ENCODE measurements around the gene LY6G6D.

DNA sequence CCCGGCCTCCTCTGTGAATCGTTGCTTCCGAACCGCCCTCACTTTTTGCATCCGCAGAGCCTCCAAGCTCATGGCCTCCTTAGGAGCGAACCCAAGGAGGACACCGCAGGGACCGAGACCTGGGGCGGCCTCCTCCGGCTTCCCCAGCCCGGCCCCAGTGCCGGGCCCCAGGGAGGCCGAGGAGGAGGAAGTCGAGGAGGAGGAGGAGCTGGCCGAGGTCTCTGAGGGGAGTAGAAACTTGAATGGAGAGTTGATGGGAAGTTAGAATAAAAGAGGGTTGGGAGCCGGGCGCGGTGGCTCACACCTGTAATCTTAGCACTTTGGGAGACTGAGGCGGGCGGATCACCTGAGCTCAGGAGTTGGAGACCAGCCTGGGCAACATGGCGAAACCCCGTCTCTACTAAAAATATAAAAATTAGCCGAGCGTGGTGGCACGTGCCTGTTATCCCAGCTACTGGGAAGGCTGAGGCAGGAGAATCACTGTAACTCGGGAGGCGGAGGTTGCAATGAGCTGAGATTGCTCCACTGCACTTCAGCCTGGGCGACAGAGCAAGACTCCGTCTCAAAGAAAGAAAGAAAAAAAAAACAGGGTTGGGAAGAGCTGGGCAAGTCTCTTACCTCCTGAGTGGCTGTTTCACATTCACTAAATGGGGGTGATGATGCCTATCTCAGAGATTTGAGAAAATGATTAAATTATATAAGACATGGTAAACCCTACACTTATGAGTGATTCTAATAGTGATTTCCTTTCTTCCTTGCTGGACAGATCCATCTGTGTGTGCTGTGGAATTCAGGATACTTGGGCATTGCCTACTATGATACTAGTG, 25.5 kb downstream of the LY6G6D start:
- TF ChIP-seq, protein P1, sequence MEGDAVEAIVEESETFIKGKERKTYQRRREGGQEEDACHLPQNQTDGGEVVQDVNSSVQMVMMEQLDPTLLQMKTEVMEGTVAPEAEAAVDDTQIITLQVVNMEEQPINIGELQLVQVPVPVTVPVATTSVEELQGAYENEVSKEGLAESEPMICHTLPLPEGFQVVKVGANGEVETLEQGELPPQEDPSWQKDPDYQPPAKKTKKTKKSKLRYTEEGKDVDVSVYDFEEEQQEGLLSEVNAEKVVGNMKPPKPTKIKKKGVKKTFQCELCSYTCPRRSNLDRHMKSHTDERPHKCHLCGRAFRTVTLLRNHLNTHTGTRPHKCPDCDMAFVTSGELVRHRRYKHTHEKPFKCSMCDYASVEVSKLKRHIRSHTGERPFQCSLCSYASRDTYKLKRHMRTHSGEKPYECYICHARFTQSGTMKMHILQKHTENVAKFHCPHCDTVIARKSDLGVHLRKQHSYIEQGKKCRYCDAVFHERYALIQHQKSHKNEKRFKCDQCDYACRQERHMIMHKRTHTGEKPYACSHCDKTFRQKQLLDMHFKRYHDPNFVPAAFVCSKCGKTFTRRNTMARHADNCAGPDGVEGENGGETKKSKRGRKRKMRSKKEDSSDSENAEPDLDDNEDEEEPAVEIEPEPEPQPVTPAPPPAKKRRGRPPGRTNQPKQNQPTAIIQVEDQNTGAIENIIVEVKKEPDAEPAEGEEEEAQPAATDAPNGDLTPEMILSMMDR (conservative IDR thresholded peaks at IDR 0.05 in 1 of 2, IDR thresholded peaks at IDR 0.05 in 1 of 2; ENCODE audit: low read depth in 1 of 2, low read length in 2 of 2) = no peak
- no peak for TF ChIP-seq EZH2 (IDR thresholded peaks at IDR 0.05; ENCODE audit: low read length, missing control alignments)

Data from fibroblast of lung (primary cell).